ENCODE results near the gene RNF123. TPM values are rescaled to one million over a fixed set of nuclear protein-coding genes. Genes with fewer than 3 reads are reported as not detected.

The RNF123 gene
- polyA plus RNA-seq (2011; rRNA removed): 28.8 and 61.2 TPM in 2 replicates
- polyA minus RNA-seq (2011; rRNA and poly(A)+ RNA removed): 32.6 and 50.6 TPM in 2 replicates

- POLR2A ChIA-PET: no interaction called here
- TF ChIP-seq, protein P1, sequence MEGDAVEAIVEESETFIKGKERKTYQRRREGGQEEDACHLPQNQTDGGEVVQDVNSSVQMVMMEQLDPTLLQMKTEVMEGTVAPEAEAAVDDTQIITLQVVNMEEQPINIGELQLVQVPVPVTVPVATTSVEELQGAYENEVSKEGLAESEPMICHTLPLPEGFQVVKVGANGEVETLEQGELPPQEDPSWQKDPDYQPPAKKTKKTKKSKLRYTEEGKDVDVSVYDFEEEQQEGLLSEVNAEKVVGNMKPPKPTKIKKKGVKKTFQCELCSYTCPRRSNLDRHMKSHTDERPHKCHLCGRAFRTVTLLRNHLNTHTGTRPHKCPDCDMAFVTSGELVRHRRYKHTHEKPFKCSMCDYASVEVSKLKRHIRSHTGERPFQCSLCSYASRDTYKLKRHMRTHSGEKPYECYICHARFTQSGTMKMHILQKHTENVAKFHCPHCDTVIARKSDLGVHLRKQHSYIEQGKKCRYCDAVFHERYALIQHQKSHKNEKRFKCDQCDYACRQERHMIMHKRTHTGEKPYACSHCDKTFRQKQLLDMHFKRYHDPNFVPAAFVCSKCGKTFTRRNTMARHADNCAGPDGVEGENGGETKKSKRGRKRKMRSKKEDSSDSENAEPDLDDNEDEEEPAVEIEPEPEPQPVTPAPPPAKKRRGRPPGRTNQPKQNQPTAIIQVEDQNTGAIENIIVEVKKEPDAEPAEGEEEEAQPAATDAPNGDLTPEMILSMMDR (IDR thresholded peaks at IDR 0.05; ENCODE audit: insufficient read depth, low read depth, low read length): peak; percentile 56
These were observed at the start of gene RNF123, which contains the start of gene MST1 for GRCh38 chr3:49689046-49689907. RNF123 (plus strand) TSS chr3:49689557; CDS start chr3:49691166, 1,609 bp downstream. MST1 (minus strand) TSS chr3:49689474; CDS start chr3:49688691, 783 bp downstream.

GRCh38 chr3:49641292-49641691 lies 48.1 kb upstream of the RNF123 start:
- CTCF ChIA-PET: interaction anchor here (0.7 to 1.4 kb wide), 2 partner anchors 13 to 101 kb away, joined by 3 read pairs; no protein-coding TSS in a partner anchor
- POLR2A ChIA-PET: no interaction called here
- TF ChIP-seq, protein P1 (IDR thresholded peaks at IDR 0.05; ENCODE audit: insufficient read depth, low read depth, low read length): no peak
- no peak for DNase-seq (ENCODE audit: low read depth)
- peaks cover 6% of the 10 kb centered on the region for H3K27me3 ChIP-seq (ENCODE audit: control insufficient read depth, insufficient read depth, low read length)
- H3K36me3 ChIP-seq (ENCODE audit: control insufficient read depth, insufficient read depth, low read length): no peaks in the 10 kb centered on the region
- H3K4me3 ChIP-seq (ENCODE audit: low read depth, low read length): no peak overlapping the region

More at GRCh38 chr3:49689046-49689907, at the start of gene RNF123, which contains the start of gene MST1:
- CTCF ChIA-PET: interaction anchor here (0.6 to 1.6 kb wide), 2 partner anchors 12 to 43 kb away, joined by 3 to 7 read pairs; no protein-coding TSS in a partner anchor
- Histone ChIP-seq H3K36me3 (ENCODE audit: control insufficient read depth, insufficient read depth, low read length) (peaks cover 3% of the 10 kb centered on the region), H3K27me3 (ENCODE audit: control insufficient read depth, insufficient read depth, low read length) (no peaks in the 10 kb centered on the region), H3K4me3 (ENCODE audit: low read depth, low read length) (peak within 1 kb of the TSS; percentile 90)
- no peak for DNase-seq (ENCODE audit: low read depth)

- Histone ChIP-seq H3K27me3 (ENCODE audit: control insufficient read depth, insufficient read depth, low read length) (peaks cover 5% of the 10 kb centered on the region), H3K36me3 (ENCODE audit: control insufficient read depth, insufficient read depth, low read length) (no peaks in the 10 kb centered on the region), H3K4me3 (ENCODE audit: low read depth, low read length) (no peak overlapping the region)
- no peak for DNase-seq (ENCODE audit: low read depth)
- ChIA-PET POLR2A (no interaction called here), CTCF (no interaction called here)
- TF ChIP-seq, protein P1 (IDR thresholded peaks at IDR 0.05; ENCODE audit: insufficient read depth, low read depth, low read length): no peak
These were observed 47.2 kb upstream of the RNF123 start for GRCh38 chr3:49641921-49642707.

DNA sequence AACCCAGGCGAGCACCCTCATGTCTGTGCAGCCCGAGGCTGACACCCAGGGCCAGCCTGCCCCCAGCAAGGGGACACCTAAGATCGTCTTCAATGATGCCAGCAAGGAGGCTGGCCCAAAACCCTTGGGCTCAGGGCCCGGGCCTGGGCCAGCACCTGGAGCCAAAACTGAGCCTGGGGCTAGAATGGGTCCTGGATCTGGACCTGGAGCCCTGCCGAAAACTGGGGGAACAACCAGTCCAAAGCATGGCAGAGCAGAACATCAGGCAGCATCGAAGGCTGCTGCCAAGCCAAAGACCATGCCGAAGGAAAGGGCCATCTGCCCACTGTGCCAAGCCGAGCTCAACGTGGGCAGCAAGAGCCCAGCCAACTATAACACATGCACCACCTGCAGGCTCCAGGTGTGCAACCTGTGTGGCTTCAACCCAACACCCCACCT lies 46.6 kb upstream of the RNF123 start:
- no peaks in the 10 kb centered on the region for H3K36me3 ChIP-seq (ENCODE audit: control insufficient read depth, insufficient read depth, low read length)
- no peak for DNase-seq (ENCODE audit: low read depth)
- TF ChIP-seq, protein P1 (IDR thresholded peaks at IDR 0.05; ENCODE audit: insufficient read depth, low read depth, low read length): no peak
- no peak overlapping the region for H3K4me3 ChIP-seq (ENCODE audit: low read depth, low read length)
- POLR2A ChIA-PET: no interaction called here
- H3K27me3 ChIP-seq (ENCODE audit: control insufficient read depth, insufficient read depth, low read length): peaks cover 5% of the 10 kb centered on the region
- CTCF ChIA-PET: no interaction called here
